SK-N-SH treated with all-trans-retinoic acid at 6 μM for 48 hours (cell line): ENCODE data around the gene TRIM25.

Experiments
- ATAC-seq: fragments of 200-7000 bp; cut with Tn5 transposase; 3 replicates; pipeline ENCODE4 v1.9.1; 2020; ENCODE audit warnings: mild to moderate bottlenecking, moderate library complexity
- ARNTL ChIP-seq: fragments of 450-650 bp; formaldehyde crosslinking; IDR thresholded peaks from 2 replicates; pipeline ENCODE4 v1.5.0; 2020; ENCODE audit warnings: low read depth, mild to moderate bottlenecking, moderate library complexity, borderline replicate concordance
- BACH2 ChIP-seq: fragments of 250-450 bp; sonication (Bioruptor Pico); IDR thresholded peaks from 2 replicates; pipeline ENCODE4 v1.9.0; 2021; ENCODE audit warnings: mild to moderate bottlenecking, borderline replicate concordance
- CREB5 ChIP-seq: fragments of 250-450 bp; sonication (Bioruptor Pico); IDR thresholded peaks from 2 replicates; pipeline ENCODE4 v1.5.1; 2020; ENCODE audit warnings: low read depth, mild to moderate bottlenecking, moderate library complexity
- CSDC2 ChIP-seq: fragments of 250-450 bp; sonication (Bioruptor Pico); IDR thresholded peaks from 2 replicates; pipeline ENCODE4 v1.5.0; 2020; ENCODE audit warnings: mild to moderate bottlenecking, moderate library complexity
- CSRNP3 ChIP-seq: fragments of 250-450 bp; sonication (Bioruptor Pico); IDR thresholded peaks from 2 replicates; pipeline ENCODE4 v1.5.1; 2021; ENCODE audit warnings: mild to moderate bottlenecking, moderate library complexity
- ESRRG ChIP-seq: fragments of 250-450 bp; sonication (Bioruptor Pico); IDR thresholded peaks from 2 replicates; pipeline ENCODE4 v1.6.1; 2021; ENCODE audit warnings: mild to moderate bottlenecking
- GLIS3 ChIP-seq: fragments of 250-450 bp; sonication (Bioruptor Pico); IDR thresholded peaks from 2 replicates; pipeline ENCODE4 v1.5.0; 2020; ENCODE audit warnings: mild to moderate bottlenecking, moderate library complexity
- ISL1 ChIP-seq: fragments of 250-450 bp; sonication (Bioruptor Pico); IDR thresholded peaks from 2 replicates; pipeline ENCODE4 v2.1.2; 2022; ENCODE audit warnings: mild to moderate bottlenecking, moderate library complexity
- RARB ChIP-seq: fragments of 250-450 bp; sonication (Bioruptor Pico); IDR thresholded peaks from 2 replicates; pipeline ENCODE4 v1.8.0; 2021; ENCODE audit warnings: mild to moderate bottlenecking, moderate library complexity
- SNAI2 ChIP-seq: fragments of 250-450 bp; sonication (Bioruptor Pico); IDR thresholded peaks from 2 replicates; pipeline ENCODE4 v1.5.0; 2020; ENCODE audit warnings: mild to moderate bottlenecking, moderate library complexity
- TCF4 ChIP-seq: fragments of 250-450 bp; sonication (Bioruptor Pico); IDR thresholded peaks from 2 replicates; pipeline ENCODE4 v1.8.0; 2021; ENCODE audit warnings: mild to moderate bottlenecking, moderate library complexity, borderline replicate concordance
- TOX ChIP-seq: fragments of 250-450 bp; sonication (Bioruptor Pico); IDR thresholded peaks from 2 replicates; pipeline ENCODE4 v1.8.0; 2021; ENCODE audit warnings: mild to moderate bottlenecking, moderate library complexity, borderline replicate concordance
- TSHZ2 ChIP-seq: fragments of 250-450 bp; sonication (Bioruptor Pico); IDR thresholded peaks from 2 replicates; pipeline ENCODE4 v1.5.0; 2020; ENCODE audit warnings: mild to moderate bottlenecking, moderate library complexity
- ZC3H10 ChIP-seq: fragments of 250-450 bp; sonication (Bioruptor Pico); IDR thresholded peaks from 2 replicates; pipeline ENCODE4 v1.5.1; 2021; ENCODE audit warnings: mild to moderate bottlenecking, moderate library complexity
- ZFP30 ChIP-seq: fragments of 450-650 bp; formaldehyde crosslinking; IDR thresholded peaks from 2 replicates; pipeline ENCODE4 v1.5.0; 2022; ENCODE audit warnings: mild to moderate bottlenecking, moderate library complexity
- ZNF565 ChIP-seq: fragments of 450-650 bp; formaldehyde crosslinking; conservative IDR thresholded peaks from 2 replicates; pipeline ENCODE4 v1.5.0; 2020; ENCODE audit warnings: low read depth, mild to moderate bottlenecking, moderate library complexity
- ZNF70 ChIP-seq: fragments of 450-650 bp; formaldehyde crosslinking; IDR thresholded peaks from 2 replicates; pipeline ENCODE4 v1.5.0; 2020; ENCODE audit warnings: mild to moderate bottlenecking, moderate library complexity
- ZNF8 ChIP-seq: fragments of 450-650 bp; formaldehyde crosslinking; IDR thresholded peaks from 2 replicates; pipeline ENCODE4 v1.5.0; 2020; ENCODE audit warnings: mild to moderate bottlenecking, moderate library complexity
- TF ChIP-seq, protein P1 (sequence below): fragments of 250-450 bp; sonication (Bioruptor Pico); IDR thresholded peaks from 2 replicates; pipeline ENCODE4 v1.8.0; 2021; ENCODE audit warnings: low read depth, mild to moderate bottlenecking, moderate library complexity, borderline replicate concordance
- TF ChIP-seq, protein P2 (sequence below): fragments of 250-450 bp; sonication (Bioruptor Pico); IDR thresholded peaks from 2 replicates; pipeline ENCODE4 v1.8.0; 2020; ENCODE audit warnings: mild to moderate bottlenecking, moderate library complexity, borderline replicate concordance

TRIM25 gene

GRCh38 chr17:56947741-56948140 is 33.9 kb upstream of the TRIM25 start:
- ATAC-seq: no peak
- TF ChIP-seq BACH2 (CRISPR knock-in tag) (no peak), ZC3H10 (no peak), GLIS3 (CRISPR knock-in tag) (no peak), CSDC2 (CRISPR knock-in tag) (no peak)

DNA sequence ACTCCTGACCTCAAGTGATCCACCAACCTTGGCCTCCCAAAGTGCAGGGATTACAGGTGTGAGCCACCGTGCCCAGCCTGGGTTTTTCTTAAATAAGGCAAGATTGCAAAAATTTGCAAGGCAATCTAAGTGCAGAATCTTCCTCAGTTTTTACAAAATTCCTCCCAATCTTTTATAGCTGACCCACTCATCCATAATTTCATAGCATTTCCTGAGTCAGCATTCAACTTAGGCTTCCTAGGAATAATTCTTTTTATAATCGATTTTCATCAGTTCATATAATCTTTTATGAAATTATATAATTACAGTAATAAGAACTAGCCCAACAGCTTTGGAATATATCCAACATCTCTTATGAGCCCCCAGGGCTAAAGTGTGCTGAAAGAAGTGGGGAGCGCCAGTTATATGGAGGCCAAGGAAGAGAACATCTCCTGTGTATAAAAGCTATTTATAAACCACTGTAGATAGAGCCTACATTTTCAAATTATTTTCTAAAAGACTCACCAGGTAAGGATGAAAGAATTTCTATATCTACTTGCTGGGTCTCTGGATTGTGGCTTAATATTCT is 32.2 kb upstream of the TRIM25 start:
- TF ChIP-seq ISL1: no peak
- TF ChIP-seq GLIS3 (CRISPR knock-in tag): no peak
- no peak for TF ChIP-seq ZNF565 (CRISPR knock-in tag)
- TF ChIP-seq SNAI2 (CRISPR knock-in tag): no peak
- no peak for TF ChIP-seq ZFP30
- no peak for TF ChIP-seq ZNF8 (CRISPR knock-in tag)
- no peak for TF ChIP-seq BACH2 (CRISPR knock-in tag)
- no peak for TF ChIP-seq ESRRG (CRISPR knock-in tag)
- TF ChIP-seq RARB: no peak
- no peak for TF ChIP-seq CSRNP3
- no peak for TF ChIP-seq CREB5
- TF ChIP-seq TCF4 (CRISPR knock-in tag): no peak
- no peak for ATAC-seq

GRCh38 chr17:56943505-56944125 is 29.8 kb upstream of the TRIM25 start:
- ATAC-seq: no peak
- TF ChIP-seq, protein P1, sequence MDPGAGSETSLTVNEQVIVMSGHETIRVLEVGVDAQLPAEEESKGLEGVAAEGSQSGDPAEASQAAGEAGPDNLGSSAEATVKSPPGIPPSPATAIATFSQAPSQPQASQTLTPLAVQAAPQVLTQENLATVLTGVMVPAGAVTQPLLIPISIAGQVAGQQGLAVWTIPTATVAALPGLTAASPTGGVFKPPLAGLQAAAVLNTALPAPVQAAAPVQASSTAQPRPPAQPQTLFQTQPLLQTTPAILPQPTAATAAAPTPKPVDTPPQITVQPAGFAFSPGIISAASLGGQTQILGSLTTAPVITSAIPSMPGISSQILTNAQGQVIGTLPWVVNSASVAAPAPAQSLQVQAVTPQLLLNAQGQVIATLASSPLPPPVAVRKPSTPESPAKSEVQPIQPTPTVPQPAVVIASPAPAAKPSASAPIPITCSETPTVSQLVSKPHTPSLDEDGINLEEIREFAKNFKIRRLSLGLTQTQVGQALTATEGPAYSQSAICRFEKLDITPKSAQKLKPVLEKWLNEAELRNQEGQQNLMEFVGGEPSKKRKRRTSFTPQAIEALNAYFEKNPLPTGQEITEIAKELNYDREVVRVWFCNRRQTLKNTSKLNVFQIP: no peak
- TF ChIP-seq ARNTL (CRISPR knock-in tag): no peak
- TF ChIP-seq CREB5: no peak
- no peak for TF ChIP-seq TOX
- TF ChIP-seq, protein P2, sequence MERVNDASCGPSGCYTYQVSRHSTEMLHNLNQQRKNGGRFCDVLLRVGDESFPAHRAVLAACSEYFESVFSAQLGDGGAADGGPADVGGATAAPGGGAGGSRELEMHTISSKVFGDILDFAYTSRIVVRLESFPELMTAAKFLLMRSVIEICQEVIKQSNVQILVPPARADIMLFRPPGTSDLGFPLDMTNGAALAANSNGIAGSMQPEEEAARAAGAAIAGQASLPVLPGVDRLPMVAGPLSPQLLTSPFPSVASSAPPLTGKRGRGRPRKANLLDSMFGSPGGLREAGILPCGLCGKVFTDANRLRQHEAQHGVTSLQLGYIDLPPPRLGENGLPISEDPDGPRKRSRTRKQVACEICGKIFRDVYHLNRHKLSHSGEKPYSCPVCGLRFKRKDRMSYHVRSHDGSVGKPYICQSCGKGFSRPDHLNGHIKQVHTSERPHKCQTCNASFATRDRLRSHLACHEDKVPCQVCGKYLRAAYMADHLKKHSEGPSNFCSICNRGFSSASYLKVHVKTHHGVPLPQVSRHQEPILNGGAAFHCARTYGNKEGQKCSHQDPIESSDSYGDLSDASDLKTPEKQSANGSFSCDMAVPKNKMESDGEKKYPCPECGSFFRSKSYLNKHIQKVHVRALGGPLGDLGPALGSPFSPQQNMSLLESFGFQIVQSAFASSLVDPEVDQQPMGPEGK: no peak

DNA sequence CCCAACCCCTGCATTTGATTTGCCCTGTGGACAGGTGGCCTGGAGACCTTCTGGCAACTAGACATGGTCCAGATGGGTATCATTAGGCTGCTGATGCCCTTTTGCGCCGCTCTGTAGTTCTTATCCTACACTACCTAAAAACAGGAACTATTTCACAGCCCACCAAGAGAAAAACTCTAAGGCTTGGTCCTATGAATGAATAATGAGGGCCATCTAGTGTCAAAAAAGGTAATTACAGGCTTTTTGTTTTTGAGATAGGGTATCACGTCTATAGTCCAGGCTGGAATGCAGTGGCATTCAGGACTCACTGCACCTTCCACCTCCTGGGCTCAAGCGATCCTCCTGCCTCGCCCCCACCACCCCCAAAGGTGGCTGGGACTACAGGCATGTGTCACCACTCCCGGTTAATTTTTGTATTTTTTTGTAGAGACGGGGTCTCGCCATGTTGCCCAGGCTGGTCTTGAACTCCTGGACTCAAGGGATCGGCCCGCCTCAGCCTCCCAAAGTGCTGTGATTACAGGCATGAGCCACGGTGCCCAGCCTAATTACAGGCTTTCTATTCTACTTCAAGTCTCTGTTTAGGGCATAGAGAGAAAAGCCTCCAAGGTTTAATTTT is 26.1 kb upstream of the TRIM25 start:
- ATAC-seq: peak; percentile 93
- TF ChIP-seq ZC3H10 (no peak), ZNF70 (no peak), ZNF8 (CRISPR knock-in tag) (no peak), TCF4 (CRISPR knock-in tag) (no peak), ZNF565 (CRISPR knock-in tag) (no peak), TSHZ2 (no peak), CSDC2 (CRISPR knock-in tag) (no peak), CSRNP3 (no peak), BACH2 (CRISPR knock-in tag) (no peak), ESRRG (CRISPR knock-in tag) (no peak)
- TF ChIP-seq, protein P2: no peak
